Cerebellar cortex (tissue), 1 donor: ENCODE measurements around the gene S1PR4.
"Not testable (repeated sequence)": the region's sequence is repeated elsewhere in the genome, so short reads cannot be mapped to it uniquely, and the experiment has no call there.

Experiments
- DNase-seq: peaks from one replicate; pipeline ENCODE4 v3.0.0-alpha.2; 2015; ENCODE audit warnings: low spot score

The S1PR4 gene

GRCh38 chr19:3179739-3180293 lies 1.2 kb downstream of the S1PR4 start:
- DNase-seq: no peak

GRCh38 chr19:3183721-3184641 lies 5.4 kb downstream of the S1PR4 start:
- no peak for DNase-seq

- no peak for DNase-seq
Measured at GRCh38 chr19:3184847-3185460, 6.4 kb downstream of the S1PR4 start.

- DNase-seq: peak; percentile 98
Measured at GRCh38 chr19:3185461-3186159, 7.0 kb downstream of the S1PR4 start, which contains the start of gene NCLN. NCLN (plus strand) TSS chr19:3185930; CDS start chr19:3186031, 101 bp downstream.

GRCh38 chr19:3186160-3186688 lies 7.7 kb downstream of the S1PR4 start:
- no peak for DNase-seq

- no peak for DNase-seq
Measured at GRCh38 chr19:3186891-3187661, 8.5 kb downstream of the S1PR4 start.

GRCh38 chr19:3187662-3188511 lies 9.3 kb downstream of the S1PR4 start:
- no peak for DNase-seq

GRCh38 chr19:3188627-3189596 lies 10.3 kb downstream of the S1PR4 start:
- no peak for DNase-seq

GRCh38 chr19:3189702-3190469 lies 11.3 kb downstream of the S1PR4 start:
- DNase-seq: no peak

- DNase-seq: no peak
Measured at GRCh38 chr19:3190470-3190770, 11.9 kb downstream of the S1PR4 start.

- DNase-seq: no peak
Measured at GRCh38 chr19:3190921-3191805, 12.6 kb downstream of the S1PR4 start.

- DNase-seq: not testable (repeated sequence)
Measured at GRCh38 chr19:3191806-3192104, 13.2 kb downstream of the S1PR4 start.

- DNase-seq: no peak
Measured at GRCh38 chr19:3192228-3192635, 13.7 kb downstream of the S1PR4 start.

- DNase-seq: no peak
Measured at GRCh38 chr19:3192684-3193083, 14.1 kb downstream of the S1PR4 start.

GRCh38 chr19:3193256-3194105 lies 14.9 kb downstream of the S1PR4 start:
- DNase-seq: no peak
